IMR-90 (cell line): ENCODE data around the gene PCDHGB7.

Experiments used
- BHLHE40 ChIP-seq: fragments of 150-350 bp; IDR thresholded peaks from 2 replicates; pipeline ENCODE4 v1.6.1; 2016; ENCODE audit warnings: mild to moderate bottlenecking, low read depth, low read length
- CEBPB ChIP-seq: IDR thresholded peaks from 2 replicates; pipeline ENCODE4 v1.6.1; 2012; ENCODE audit warnings: low read depth, low read length, improper control_type of control experiment
- CHD1 ChIP-seq: IDR thresholded peaks from 2 replicates; pipeline ENCODE4 v1.6.1; 2012; ENCODE audit warnings: low read depth, low read length, improper control_type of control experiment
- POLR2A ChIP-seq: IDR thresholded peaks from 2 replicates; pipeline ENCODE4 v1.6.1; 2012; ENCODE audit warnings: mild to moderate bottlenecking, low read depth, low read length
- RAD21 ChIP-seq: IDR thresholded peaks from 2 replicates; pipeline ENCODE4 v1.6.1; 2012; ENCODE audit warnings: low read length, improper control_type of control experiment
- RFX5 ChIP-seq: IDR thresholded peaks from 2 replicates; pipeline ENCODE4 v1.8.0; 2012; ENCODE audit warnings: low read depth, mild to moderate bottlenecking, low read length, moderate library complexity
- SMC3 ChIP-seq: fragments of 150-350 bp; IDR thresholded peaks from 2 replicates; pipeline ENCODE4 v1.6.1; 2016; ENCODE audit warnings: low read depth, mild to moderate bottlenecking, antibody characterized with exemption, low read length, moderate library complexity
- TF ChIP-seq, protein P1 (sequence below): conservative IDR thresholded peaks from 2 replicates; pipeline ENCODE4 v1.5.1; 2012; ENCODE audit warnings: mild to moderate bottlenecking, low read depth, low read length, improper control_type of control experiment
- TF ChIP-seq, protein P2 (sequence below): fragments of 150-350 bp; IDR thresholded peaks from 2 replicates; pipeline ENCODE4 v1.6.1; 2016; ENCODE audit warnings: low read depth, mild to moderate bottlenecking, low read length, moderate library complexity, borderline replicate concordance
- TF ChIP-seq, protein P3 (sequence below): fragments of 150-350 bp; IDR thresholded peaks from 2 replicates; pipeline ENCODE4 v1.6.1; 2017; ENCODE audit warnings: mild to moderate bottlenecking, antibody characterized with exemption, low read length, low read depth

DNA sequence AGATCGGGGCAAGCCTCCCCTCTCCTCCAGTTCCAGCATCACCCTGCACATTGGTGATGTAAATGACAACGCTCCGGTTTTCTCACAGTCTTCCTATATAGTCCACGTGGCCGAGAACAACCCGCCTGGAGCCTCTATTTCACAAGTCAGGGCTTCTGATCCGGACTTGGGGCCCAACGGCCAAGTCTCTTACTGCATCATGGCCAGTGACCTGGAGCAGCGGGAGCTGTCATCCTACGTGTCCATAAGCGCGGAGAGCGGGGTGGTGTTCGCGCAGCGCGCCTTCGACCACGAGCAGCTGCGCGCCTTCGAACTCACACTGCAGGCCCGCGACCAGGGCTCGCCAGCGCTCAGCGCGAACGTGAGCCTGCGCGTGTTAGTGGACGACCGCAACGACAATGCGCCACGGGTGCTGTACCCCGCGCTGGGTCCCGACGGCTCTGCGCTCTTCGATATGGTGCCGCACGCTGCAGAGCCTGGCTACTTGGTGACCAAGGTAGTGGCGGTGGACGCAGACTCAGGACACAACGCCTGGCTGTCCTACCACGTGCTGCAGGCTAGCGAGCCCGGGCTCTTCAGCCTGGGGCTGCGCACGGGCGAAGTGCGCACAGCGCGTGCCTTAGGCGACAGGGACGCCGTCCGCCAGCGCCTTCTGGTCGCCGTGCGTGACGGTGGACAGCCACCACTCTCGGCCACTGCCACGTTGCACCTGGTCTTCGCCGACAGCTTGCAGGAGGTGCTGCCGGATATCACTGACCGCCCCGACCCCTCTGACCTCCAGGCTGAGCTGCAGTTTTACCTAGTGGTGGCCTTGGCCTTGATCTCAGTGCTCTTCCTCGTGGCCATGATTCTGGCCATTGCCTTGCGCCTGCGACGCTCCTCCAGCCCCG, 28.1 kb upstream of the PCDHGB7 start:
- TF ChIP-seq RFX5 (no peak), POLR2A (no peak), CHD1 (no peak), RAD21 (no peak), BHLHE40 (no peak), CEBPB (no peak), SMC3 (no peak)
- TF ChIP-seq, protein P1, sequence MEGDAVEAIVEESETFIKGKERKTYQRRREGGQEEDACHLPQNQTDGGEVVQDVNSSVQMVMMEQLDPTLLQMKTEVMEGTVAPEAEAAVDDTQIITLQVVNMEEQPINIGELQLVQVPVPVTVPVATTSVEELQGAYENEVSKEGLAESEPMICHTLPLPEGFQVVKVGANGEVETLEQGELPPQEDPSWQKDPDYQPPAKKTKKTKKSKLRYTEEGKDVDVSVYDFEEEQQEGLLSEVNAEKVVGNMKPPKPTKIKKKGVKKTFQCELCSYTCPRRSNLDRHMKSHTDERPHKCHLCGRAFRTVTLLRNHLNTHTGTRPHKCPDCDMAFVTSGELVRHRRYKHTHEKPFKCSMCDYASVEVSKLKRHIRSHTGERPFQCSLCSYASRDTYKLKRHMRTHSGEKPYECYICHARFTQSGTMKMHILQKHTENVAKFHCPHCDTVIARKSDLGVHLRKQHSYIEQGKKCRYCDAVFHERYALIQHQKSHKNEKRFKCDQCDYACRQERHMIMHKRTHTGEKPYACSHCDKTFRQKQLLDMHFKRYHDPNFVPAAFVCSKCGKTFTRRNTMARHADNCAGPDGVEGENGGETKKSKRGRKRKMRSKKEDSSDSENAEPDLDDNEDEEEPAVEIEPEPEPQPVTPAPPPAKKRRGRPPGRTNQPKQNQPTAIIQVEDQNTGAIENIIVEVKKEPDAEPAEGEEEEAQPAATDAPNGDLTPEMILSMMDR = no peak
- TF ChIP-seq, protein P2, sequence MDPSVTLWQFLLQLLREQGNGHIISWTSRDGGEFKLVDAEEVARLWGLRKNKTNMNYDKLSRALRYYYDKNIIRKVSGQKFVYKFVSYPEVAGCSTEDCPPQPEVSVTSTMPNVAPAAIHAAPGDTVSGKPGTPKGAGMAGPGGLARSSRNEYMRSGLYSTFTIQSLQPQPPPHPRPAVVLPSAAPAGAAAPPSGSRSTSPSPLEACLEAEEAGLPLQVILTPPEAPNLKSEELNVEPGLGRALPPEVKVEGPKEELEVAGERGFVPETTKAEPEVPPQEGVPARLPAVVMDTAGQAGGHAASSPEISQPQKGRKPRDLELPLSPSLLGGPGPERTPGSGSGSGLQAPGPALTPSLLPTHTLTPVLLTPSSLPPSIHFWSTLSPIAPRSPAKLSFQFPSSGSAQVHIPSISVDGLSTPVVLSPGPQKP = no peak
- TF ChIP-seq, protein P3, sequence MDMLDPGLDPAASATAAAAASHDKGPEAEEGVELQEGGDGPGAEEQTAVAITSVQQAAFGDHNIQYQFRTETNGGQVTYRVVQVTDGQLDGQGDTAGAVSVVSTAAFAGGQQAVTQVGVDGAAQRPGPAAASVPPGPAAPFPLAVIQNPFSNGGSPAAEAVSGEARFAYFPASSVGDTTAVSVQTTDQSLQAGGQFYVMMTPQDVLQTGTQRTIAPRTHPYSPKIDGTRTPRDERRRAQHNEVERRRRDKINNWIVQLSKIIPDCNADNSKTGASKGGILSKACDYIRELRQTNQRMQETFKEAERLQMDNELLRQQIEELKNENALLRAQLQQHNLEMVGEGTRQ = no peak
